CD8-positive, alpha-beta memory T cell (primary cell): ENCODE data around the gene NUTM1. TPM values are rescaled to one million over a fixed set of nuclear protein-coding genes. Genes with fewer than 3 reads are reported as not detected.
"Not testable (repeated sequence)": the region's sequence is repeated elsewhere in the genome, so short reads cannot be mapped to it uniquely, and the experiment has no call there.

Experiments used
- CTCF ChIA-PET: fragments of 350-600 bp; sonication (Branson Sonifier 250); formaldehyde crosslinking; loops from one replicate; lab custom pipeline; 2021; ENCODE audit warnings: antibody characterized with exemption; lab: Charles Lee
- POLR2A ChIA-PET: fragments of 350-600 bp; sonication (Branson Sonifier 250); formaldehyde crosslinking; loops from one replicate; lab custom pipeline; 2021; ENCODE audit warnings: antibody characterized with exemption; lab: Charles Lee
- DNase-seq, 5 donors: peaks; one replicate each; pipeline versions ENCODE4 v3.0.0 to v3.0.0-alpha.2; 2020 to 2022; ENCODE audit warnings: mixed read lengths in 1 of 5
- H3K27ac ChIP-seq: one replicate; pipeline ENCODE4 v1.7.0; 2013; ENCODE audit warnings: low read depth, mild to moderate bottlenecking, low read length, moderate library complexity
- H3K27me3 ChIP-seq: 2 replicates; pipeline ENCODE4 v1.7.0; 2013; ENCODE audit warnings: low read length, mild to moderate bottlenecking; ENCODE audit not compliant: insufficient read depth, poor library complexity, severe bottlenecking
- H3K36me3 ChIP-seq: 2 replicates; pipeline ENCODE4 v1.7.0; 2013; ENCODE audit warnings: mild to moderate bottlenecking, low read length, moderate library complexity; ENCODE audit not compliant: insufficient read depth
- H3K4me1 ChIP-seq: 2 replicates; pipeline ENCODE4 v1.7.0; 2013; ENCODE audit warnings: mild to moderate bottlenecking, low read length, moderate library complexity; ENCODE audit not compliant: insufficient read depth
- H3K4me3 ChIP-seq: 2 replicates; pipeline ENCODE4 v1.7.0; 2013; ENCODE audit warnings: mild to moderate bottlenecking, low read length
- H3K9me3 ChIP-seq: 2 replicates; pipeline ENCODE4 v1.7.0; 2013; ENCODE audit warnings: mild to moderate bottlenecking, low read length
- H3K27ac Mint-ChIP-seq, 8 donors: one replicate each; pipeline ENCODE4 v1.8.0; 2020 to 2021; ENCODE audit warnings: mixed read lengths in 8 of 8, mild to moderate bottlenecking in 6 of 8, inconsistent platforms in 3 of 8, moderate library complexity in 3 of 8
- H3K27me3 Mint-ChIP-seq, 2 donors: one replicate each; pipeline ENCODE4 v1.8.0; 2020 to 2021; ENCODE audit warnings: mixed read lengths in 2 of 2, mild to moderate bottlenecking in 1 of 2, moderate library complexity in 1 of 2
- H3K36me3 Mint-ChIP-seq, 3 donors: one replicate each; pipeline ENCODE4 v1.8.0; 2020 to 2021; ENCODE audit warnings: mixed read lengths in 3 of 3, inconsistent platforms in 1 of 3, mild to moderate bottlenecking in 1 of 3
- H3K4me1 Mint-ChIP-seq, 3 donors: one replicate each; pipeline ENCODE4 v1.8.0; 2020 to 2021; ENCODE audit warnings: mixed read lengths in 3 of 3, inconsistent platforms in 1 of 3, mild to moderate bottlenecking in 1 of 3
- H3K4me3 Mint-ChIP-seq, 7 donors: one replicate each; pipeline ENCODE4 v1.8.0; 2020 to 2021; ENCODE audit warnings: mixed read lengths in 7 of 7, mild to moderate bottlenecking in 6 of 7, moderate library complexity in 4 of 7, inconsistent platforms in 2 of 7
- H3K9me3 Mint-ChIP-seq, 5 donors: one replicate each; pipeline ENCODE4 v1.8.0; 2020 to 2022; ENCODE audit warnings: mixed read lengths in 5 of 5, mild to moderate bottlenecking in 3 of 5, moderate library complexity in 2 of 5, inconsistent platforms in 1 of 5
- polyA plus RNA-seq: library from polyadenylated mRNA; unstranded; fragments of 300-500 nt; fragmentation: Illumina TruSeq; gene quantifications from one replicate; pipeline ENCODE4 v1.2.3, GENCODE V29; 2021
- total RNA-seq, 2 experiments: library from RNA; stranded (reverse); gene quantifications; one replicate each; pipeline ENCODE4 v1.2.3, GENCODE V29; 2021

Gene NUTM1
- total and polyA plus RNA-seq, 3 experiments from 2014 or later = not detected

DNA sequence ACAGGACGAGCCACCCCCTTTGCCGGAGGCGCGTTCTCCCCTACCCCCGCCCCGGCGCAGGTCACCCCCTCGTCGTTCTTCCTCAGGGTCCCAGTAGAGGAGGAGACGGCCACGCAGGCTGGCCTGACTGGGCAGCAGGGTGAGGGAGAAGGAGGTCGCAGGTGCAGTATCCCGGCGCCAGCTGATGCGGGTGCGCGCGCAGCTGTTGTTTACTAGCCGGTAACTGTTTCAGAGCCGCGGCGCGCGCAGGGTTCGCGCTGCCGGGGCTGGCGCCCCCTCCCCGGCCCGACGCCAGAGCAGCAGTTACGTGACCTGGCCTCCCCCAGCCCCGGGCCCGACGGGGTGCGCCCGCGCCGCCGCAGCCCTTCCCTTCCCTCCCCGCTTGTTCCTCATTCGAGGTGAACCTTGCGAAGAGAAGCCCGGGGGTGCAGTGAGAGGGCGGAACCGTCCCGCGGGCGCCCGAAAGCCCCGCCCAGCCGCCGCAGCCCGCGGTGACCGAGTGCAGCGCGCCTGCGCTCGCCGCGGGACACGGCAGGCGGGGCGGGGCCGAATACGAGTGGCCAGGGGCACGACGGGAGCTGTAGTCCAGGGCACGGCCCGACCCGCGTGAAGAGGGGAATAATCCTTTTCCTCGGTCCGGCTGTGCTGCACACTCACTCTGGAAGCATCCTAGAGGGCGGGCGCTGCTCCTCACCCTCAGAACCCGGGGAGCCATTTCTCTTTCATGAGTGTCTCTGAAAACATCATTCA is 5.4 kb upstream of the NUTM1 start, which contains the start of gene SLC12A6:
TSS of gene SLC12A6 (minus strand) at position 225 of the 750 bp plus-strand sequence. CDS start 1,101 bp downstream, outside the sequence.
- peaks cover 58% of the 10 kb centered on the region for H3K4me1 ChIP-seq

DNA sequence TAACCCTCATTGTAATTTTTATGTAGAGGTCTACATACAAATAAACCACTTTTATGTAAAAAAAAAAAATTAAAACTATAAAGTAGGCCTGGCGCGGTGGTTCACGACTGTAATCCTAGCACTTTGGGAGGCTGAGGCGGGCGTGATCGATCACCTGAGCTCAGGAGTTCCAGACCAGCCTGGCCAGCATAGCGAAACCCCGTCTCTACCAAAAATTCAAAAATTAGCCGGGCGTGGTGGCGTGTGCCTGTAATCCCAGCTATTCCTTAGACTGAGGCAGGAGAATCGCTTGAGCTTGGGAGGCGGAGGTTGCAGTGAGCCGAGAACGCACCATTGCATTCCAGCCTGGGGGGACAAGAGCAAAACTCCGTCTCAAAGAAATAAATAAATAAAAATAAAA is 4.8 kb upstream of the NUTM1 start:
- H3K27me3 Mint-ChIP-seq = peaks cover 0 to 3% of the 10 kb centered on the region in 2 donors
- ChIA-PET POLR2A (interaction anchor here (0.7 to 4.2 kb wide), 5 partner anchors 10 to 245 kb away, joined by 3 to 42 read pairs (median 8); partner anchors contain the start of genes GOLGA8B and LPCAT4), CTCF (interaction anchor here (1.3 to 3.9 kb wide), 4 partner anchors 10 to 97 kb away, joined by 3 to 39 read pairs (median 11); partner anchors contain the start of gene LPCAT4)
- Histone ChIP-seq H3K9me3 (no peaks in the 10 kb centered on the region), H3K27me3 (no peaks in the 10 kb centered on the region), H3K4me1 (peaks cover 52% of the 10 kb centered on the region), H3K36me3 (peaks cover 6% of the 10 kb centered on the region), H3K27ac (no peak overlapping the region), H3K4me3 (peak overlapping the region; percentile 89)
- peaks cover 57 to 67% (median 63%) of the 10 kb centered on the region in 3 donors for H3K4me1 Mint-ChIP-seq
- no peaks in the 10 kb centered on the region for H3K9me3 Mint-ChIP-seq
- no peak for DNase-seq
- H3K27ac Mint-ChIP-seq = peak overlapping the region in 4 of 8 donors; percentile 49 to 88 (median 82)
- peaks cover 0 to 38% (median 0%) of the 10 kb centered on the region in 3 donors for H3K36me3 Mint-ChIP-seq
- H3K4me3 Mint-ChIP-seq = peak overlapping the region in 6 of 7 donors; percentile 34 to 100 (median 85)

More for the DNA sequence above, 5.4 kb upstream of the NUTM1 start, which contains the start of gene SLC12A6:
- Mint-ChIP-seq H3K27me3 (peaks cover 0 to 3% of the 10 kb centered on the region in 2 donors), H3K4me1 (peaks cover 59 to 71% (median 69%) of the 10 kb centered on the region in 3 donors), H3K9me3 (no peaks in the 10 kb centered on the region), H3K27ac (peak within 1 kb of the TSS; percentile 85 to 99 (median 96)), H3K4me3 (peak within 1 kb of the TSS; percentile 91 to 100 (median 97)), H3K36me3 (peaks cover 0 to 38% (median 0%) of the 10 kb centered on the region in 3 donors)
- ChIA-PET POLR2A (interaction anchor here (0.7 to 4.2 kb wide), 10 partner anchors 9 to 246 kb away, joined by 3 to 42 read pairs (median 4); partner anchors contain the start of genes EMC7, GOLGA8B, LPCAT4 and PGBD4), CTCF (interaction anchor here (0.7 to 3.9 kb wide), 6 partner anchors 10 to 246 kb away, joined by 3 to 39 read pairs (median 3); partner anchors contain the start of genes GOLGA8B and LPCAT4)
- peak; percentile 86 to 94 (median 91) for DNase-seq
- Histone ChIP-seq H3K36me3 (peaks cover 6% of the 10 kb centered on the region), H3K27ac (peak within 1 kb of the TSS; percentile 85), H3K4me3 (peak within 1 kb of the TSS; percentile 89), H3K27me3 (no peaks in the 10 kb centered on the region), H3K9me3 (no peaks in the 10 kb centered on the region)

DNA sequence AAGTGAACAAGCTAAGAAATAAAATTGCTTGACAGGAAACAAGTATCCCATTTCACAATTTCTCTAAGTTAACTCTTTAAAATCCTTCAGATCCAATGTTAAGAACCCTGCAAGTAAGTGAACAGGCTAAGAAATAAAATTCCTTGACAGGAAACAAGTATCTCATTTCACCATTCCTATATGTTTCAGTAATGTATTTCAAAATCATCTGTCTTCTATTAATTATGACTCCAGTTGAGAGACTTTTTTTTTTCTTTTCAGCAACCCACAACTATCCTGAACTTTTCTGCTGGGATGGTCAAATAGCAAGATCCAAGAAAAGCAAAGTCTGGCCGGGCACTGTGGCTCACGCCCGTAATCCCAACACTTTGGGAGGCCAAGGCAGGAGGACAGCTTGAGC is 3.2 kb upstream of the NUTM1 start:
- POLR2A ChIA-PET = no interaction called here
- peak overlapping the region in 2 of 7 donors; percentile 13 to 22 for H3K4me3 Mint-ChIP-seq

DNA sequence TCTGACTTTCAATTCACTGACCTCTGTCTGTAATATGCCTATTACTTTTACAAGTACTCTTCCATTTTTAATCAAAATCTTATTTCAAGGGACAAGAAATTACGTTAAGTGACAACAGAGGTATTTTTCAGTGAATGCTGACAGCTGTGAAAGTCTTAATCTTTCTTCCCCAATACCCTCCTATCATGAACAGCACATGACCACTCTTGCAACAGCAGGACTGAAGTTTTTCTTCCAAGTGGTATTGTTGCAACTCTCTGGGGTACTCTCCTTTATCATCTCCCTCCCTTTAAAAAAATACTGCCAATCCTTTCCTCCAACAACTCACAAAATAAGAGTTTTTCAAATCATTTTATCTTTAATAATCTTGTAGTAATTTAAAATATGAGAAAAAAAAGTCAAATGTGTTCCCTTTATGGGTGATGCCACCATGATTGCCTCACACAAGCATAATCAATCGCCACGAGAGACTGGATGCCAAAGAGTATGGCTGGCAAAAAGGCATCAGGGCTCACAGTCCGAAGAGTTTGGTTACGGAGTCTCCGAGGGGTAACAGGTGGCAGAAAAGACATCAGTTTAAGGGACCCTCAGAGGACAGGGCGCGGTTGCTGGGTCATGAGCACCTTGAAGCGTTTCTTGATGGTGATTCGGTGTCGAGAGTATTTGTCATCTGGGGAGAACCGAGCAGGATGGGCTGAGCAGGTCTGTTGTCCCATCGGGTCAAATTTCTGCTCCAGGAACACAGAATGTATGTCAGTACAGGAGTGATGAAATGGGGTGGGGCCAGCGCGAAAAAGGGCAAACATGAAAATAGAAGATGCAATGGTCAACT is 1.5 kb upstream of the NUTM1 start:
- Histone ChIP-seq H3K4me3 (peak overlapping the region; percentile 82), H3K36me3 (peaks cover 6% of the 10 kb centered on the region), H3K27me3 (no peaks in the 10 kb centered on the region), H3K27ac (no peak overlapping the region), H3K4me1 (peaks cover 23% of the 10 kb centered on the region), H3K9me3 (no peaks in the 10 kb centered on the region)
- CTCF ChIA-PET = interaction anchor here (4.8 kb wide), 1 partner anchor 25 kb away, joined by 60 read pairs; the partner anchor contains the start of gene LPCAT4
- Mint-ChIP-seq H3K9me3 (no peaks in the 10 kb centered on the region), H3K27me3 (peaks cover 0 to 3% of the 10 kb centered on the region in 2 donors), H3K36me3 (peaks cover 0 to 36% (median 0%) of the 10 kb centered on the region in 3 donors), H3K4me3 (peak overlapping the region in 1 of 7 donors; percentile 75), H3K4me1 (peaks cover 27 to 34% (median 30%) of the 10 kb centered on the region in 3 donors), H3K27ac (peak overlapping the region in 6 of 8 donors; percentile 83 to 92 (median 88))
- DNase-seq = no peak
- POLR2A ChIA-PET = no interaction called here

More for the DNA sequence above, 3.2 kb upstream of the NUTM1 start:
- CTCF ChIA-PET = interaction anchor here (0.7 to 3.7 kb wide), 2 partner anchors 12 to 27 kb away, joined by 4 to 19 read pairs; partner anchors contain the start of gene LPCAT4
- no peak overlapping the region for H3K4me3 ChIP-seq
- peak overlapping the region in 5 of 8 donors; percentile 6 to 64 (median 52) for H3K27ac Mint-ChIP-seq
- no peak overlapping the region for H3K27ac ChIP-seq
- H3K4me1 Mint-ChIP-seq = peaks cover 43 to 51% (median 47%) of the 10 kb centered on the region in 3 donors
- H3K36me3 ChIP-seq = peaks cover 6% of the 10 kb centered on the region
- H3K4me1 ChIP-seq = peaks cover 37% of the 10 kb centered on the region
- no peaks in the 10 kb centered on the region for H3K9me3 Mint-ChIP-seq
- DNase-seq = no peak
- H3K27me3 ChIP-seq = no peaks in the 10 kb centered on the region
- H3K9me3 ChIP-seq = no peaks in the 10 kb centered on the region
- peaks cover 0 to 38% (median 0%) of the 10 kb centered on the region in 3 donors for H3K36me3 Mint-ChIP-seq
- peaks cover 0 to 3% of the 10 kb centered on the region in 2 donors for H3K27me3 Mint-ChIP-seq

DNA sequence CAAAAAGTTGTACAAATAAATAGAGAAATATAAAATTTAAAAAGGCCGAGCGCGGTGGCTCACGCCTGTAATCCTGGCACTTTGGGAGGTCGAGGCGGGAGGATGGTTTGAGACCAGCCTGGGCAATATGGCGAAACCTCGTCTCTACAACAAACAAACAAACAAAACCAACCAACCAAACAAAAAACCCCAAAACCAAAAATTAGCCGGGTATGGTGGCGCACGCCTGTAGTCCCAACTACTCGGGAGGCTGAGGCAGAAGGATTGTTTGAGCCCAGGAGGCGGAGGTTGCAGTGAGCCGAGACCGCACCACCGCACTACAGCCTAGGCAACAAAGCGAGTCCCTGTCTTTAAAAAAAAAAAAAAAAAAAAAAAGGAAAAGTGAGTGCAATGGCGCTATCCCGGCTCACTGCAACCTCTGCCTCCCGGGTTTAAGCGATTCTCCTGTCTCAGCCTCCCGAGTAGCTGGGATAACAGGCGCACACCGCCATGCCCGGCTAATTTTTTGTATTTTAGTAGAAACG is 840 bp upstream of the NUTM1 start:
- not testable (repeated sequence) for H3K27me3 ChIP-seq, H3K9me3 ChIP-seq, H3K9me3 Mint-ChIP-seq, H3K27me3 Mint-ChIP-seq, DNase-seq, H3K36me3 ChIP-seq
- peak overlapping the region in 1 of 7 donors; percentile 75 for H3K4me3 Mint-ChIP-seq
- H3K27ac Mint-ChIP-seq = peak overlapping the region in 4 of 8 donors; percentile 83 to 92 (median 88)
- ChIA-PET CTCF (interaction anchor here (0.6 to 4.8 kb wide), 15 partner anchors 8 to 153 kb away, joined by 3 to 60 read pairs (median 5); partner anchors contain the start of genes KATNBL1 and LPCAT4), POLR2A (interaction anchor here (0.7 to 1.8 kb wide), 3 partner anchors 25 to 303 kb away, joined by 4 to 32 read pairs (median 9); partner anchors contain the start of genes AVEN, GOLGA8A and LPCAT4)
- Histone ChIP-seq H3K4me3 (peak overlapping the region; percentile 82), H3K27ac (peak overlapping the region; percentile 79), H3K4me1 (peaks cover 19% of the 10 kb centered on the region)
- H3K4me1 Mint-ChIP-seq = peaks cover 21 to 27% (median 24%) of the 10 kb centered on the region in 3 donors
- peaks cover 0 to 30% (median 0%) of the 10 kb centered on the region in 3 donors for H3K36me3 Mint-ChIP-seq

DNA sequence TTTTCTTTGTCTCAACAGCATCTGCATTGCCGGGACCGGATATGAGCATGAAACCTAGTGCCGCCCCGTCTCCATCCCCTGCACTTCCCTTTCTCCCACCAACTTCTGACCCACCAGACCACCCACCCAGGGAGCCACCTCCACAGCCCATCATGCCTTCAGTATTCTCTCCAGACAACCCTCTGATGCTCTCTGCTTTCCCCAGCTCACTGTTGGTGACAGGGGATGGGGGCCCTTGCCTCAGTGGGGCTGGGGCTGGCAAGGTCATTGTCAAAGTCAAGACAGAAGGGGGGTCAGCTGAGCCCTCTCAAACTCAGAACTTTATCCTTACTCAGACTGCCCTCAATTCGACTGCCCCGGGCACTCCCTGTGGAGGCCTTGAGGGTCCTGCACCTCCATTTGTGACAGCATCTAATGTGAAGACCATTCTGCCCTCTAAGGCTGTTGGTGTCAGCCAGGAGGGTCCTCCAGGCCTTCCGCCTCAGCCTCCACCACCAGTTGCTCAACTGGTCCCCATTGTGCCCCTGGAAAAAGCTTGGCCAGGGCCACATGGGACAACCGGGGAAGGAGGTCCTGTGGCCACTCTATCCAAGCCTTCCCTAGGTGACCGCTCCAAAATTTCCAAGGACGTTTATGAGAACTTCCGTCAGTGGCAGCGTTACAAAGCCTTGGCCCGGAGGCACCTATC is 5.0 kb downstream of the NUTM1 start:
- H3K4me3 ChIP-seq = no peak overlapping the region
- no peaks in the 10 kb centered on the region for H3K27me3 Mint-ChIP-seq
- no peak overlapping the region for H3K27ac ChIP-seq
- H3K36me3 ChIP-seq = no peaks in the 10 kb centered on the region
- H3K9me3 Mint-ChIP-seq = no peaks in the 10 kb centered on the region
- H3K27me3 ChIP-seq = no peaks in the 10 kb centered on the region
- ChIA-PET POLR2A (no interaction called here), CTCF (no interaction called here)
- H3K4me3 Mint-ChIP-seq = no peak overlapping the region
- DNase-seq = no peak
- H3K4me1 Mint-ChIP-seq = no peaks in the 10 kb centered on the region
- H3K4me1 ChIP-seq = no peaks in the 10 kb centered on the region
- peaks cover 0 to 2% (median 0%) of the 10 kb centered on the region in 3 donors for H3K36me3 Mint-ChIP-seq
- no peaks in the 10 kb centered on the region for H3K9me3 ChIP-seq
- peak overlapping the region in 2 of 8 donors; percentile 38 to 68 for H3K27ac Mint-ChIP-seq
